ENCODE data around the gene NOXA1.

DNA sequence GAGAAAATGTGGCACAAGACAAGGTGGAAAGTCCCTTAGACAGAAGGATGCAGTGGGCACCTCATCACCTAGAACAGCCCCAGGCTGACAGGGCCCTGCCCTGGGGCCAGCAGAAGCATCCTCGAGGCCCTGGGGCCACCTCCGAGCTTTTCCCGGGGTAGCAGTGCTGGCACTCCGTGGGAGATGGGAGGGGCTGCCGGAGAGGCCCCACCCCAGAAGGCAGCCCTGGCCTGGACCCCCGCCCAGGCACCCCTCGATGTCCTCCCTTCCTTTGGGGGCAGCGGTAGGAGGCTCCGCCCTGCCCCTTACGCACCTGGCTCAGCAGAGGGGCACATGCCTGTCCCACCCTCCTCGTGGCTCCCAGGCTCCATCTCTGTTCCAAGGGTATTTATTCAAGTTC is 53.7 kb downstream of the NOXA1 start:
- no peak for TF ChIP-seq YY1 (IDR thresholded peaks at IDR 0.05; ENCODE audit: insufficient read depth, insufficient read length)
- TF ChIP-seq ZNF274 (IDR thresholded peaks at IDR 0.05; ENCODE audit: low read depth, low read length) = no peak

All from NT2/D1 (cell line).